Measurements from ENCODE around the gene WRAP73. TPM values are rescaled to one million over a fixed set of nuclear protein-coding genes. Genes with fewer than 3 reads are reported as not detected.

WRAP73 gene
- total RNA-seq, 1 experiment from 2014 or later = 51.4 TPM

DNA sequence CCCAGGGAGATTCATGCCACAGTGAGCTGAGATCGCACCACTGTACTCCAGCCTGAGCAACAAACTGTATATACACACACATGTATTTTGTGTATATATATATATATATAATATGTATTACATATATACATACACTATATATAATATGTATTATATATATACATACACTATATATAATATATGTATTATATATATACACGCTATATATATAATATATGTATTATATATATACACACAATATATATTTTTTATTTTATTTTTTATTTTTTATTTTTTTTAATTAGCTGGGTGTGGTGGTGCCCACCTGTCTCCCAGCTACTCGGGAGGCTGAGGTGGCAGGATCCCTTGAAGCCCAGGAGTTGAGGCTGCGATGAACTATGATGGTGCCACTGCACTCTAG is 11.7 kb upstream of the WRAP73 start (continued):
- TF ChIP-seq, protein P1, sequence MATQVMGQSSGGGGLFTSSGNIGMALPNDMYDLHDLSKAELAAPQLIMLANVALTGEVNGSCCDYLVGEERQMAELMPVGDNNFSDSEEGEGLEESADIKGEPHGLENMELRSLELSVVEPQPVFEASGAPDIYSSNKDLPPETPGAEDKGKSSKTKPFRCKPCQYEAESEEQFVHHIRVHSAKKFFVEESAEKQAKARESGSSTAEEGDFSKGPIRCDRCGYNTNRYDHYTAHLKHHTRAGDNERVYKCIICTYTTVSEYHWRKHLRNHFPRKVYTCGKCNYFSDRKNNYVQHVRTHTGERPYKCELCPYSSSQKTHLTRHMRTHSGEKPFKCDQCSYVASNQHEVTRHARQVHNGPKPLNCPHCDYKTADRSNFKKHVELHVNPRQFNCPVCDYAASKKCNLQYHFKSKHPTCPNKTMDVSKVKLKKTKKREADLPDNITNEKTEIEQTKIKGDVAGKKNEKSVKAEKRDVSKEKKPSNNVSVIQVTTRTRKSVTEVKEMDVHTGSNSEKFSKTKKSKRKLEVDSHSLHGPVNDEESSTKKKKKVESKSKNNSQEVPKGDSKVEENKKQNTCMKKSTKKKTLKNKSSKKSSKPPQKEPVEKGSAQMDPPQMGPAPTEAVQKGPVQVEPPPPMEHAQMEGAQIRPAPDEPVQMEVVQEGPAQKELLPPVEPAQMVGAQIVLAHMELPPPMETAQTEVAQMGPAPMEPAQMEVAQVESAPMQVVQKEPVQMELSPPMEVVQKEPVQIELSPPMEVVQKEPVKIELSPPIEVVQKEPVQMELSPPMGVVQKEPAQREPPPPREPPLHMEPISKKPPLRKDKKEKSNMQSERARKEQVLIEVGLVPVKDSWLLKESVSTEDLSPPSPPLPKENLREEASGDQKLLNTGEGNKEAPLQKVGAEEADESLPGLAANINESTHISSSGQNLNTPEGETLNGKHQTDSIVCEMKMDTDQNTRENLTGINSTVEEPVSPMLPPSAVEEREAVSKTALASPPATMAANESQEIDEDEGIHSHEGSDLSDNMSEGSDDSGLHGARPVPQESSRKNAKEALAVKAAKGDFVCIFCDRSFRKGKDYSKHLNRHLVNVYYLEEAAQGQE (IDR thresholded peaks at IDR 0.05; ENCODE audit: low read depth) = no peak
- no peak for TF ChIP-seq SRF (IDR thresholded peaks at IDR 0.05; ENCODE audit: low read depth)
- TF ChIP-seq ZNF274 (IDR thresholded peaks at IDR 0.05; ENCODE audit: low read depth, low read length) = no peak
- TF ChIP-seq CEBPB (IDR thresholded peaks at IDR 0.05; ENCODE audit: low read depth) = no peak

DNA sequence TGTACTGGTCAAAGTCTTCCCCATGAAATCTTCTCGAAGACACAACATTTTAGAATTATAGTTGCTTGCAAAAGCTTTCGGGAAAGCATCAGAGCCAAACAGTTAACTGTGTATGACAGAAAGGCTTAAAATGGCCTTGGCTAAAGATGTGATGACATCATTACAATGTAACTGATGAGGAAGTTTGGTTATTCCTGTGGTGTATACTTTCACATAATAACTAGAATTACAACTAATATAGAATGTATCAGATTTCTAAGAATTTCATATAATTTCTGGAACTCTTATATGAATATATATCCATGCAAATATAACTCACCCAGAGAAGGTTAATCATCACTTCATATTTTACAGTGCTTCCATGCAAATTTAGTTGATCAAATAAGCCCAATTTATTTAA is 10.8 kb upstream of the WRAP73 start:
- Histone ChIP-seq H3K4me3 (replicated peaks in 1 of 2; ENCODE audit: low read depth in 1 of 2, low read length in 2 of 2) (no peak overlapping the region), H3K36me3 (ENCODE audit: control insufficient read depth in 1 of 2, insufficient read depth in 2 of 2, low read length in 2 of 2) (no peaks in the 10 kb centered on the region), H3K79me2 (ENCODE audit: insufficient read depth, low read length) (peaks cover 78% of the 10 kb centered on the region), H3K4me2 (ENCODE audit: low read length) (no peak overlapping the region), H3K27ac (ENCODE audit: low read depth, low read length) (no peak overlapping the region), H3K9me3 (ENCODE audit: control insufficient read depth in 1 of 2, insufficient read depth in 1 of 2, low read depth in 1 of 2, low read length in 2 of 2) (no peaks in the 10 kb centered on the region), H3K27me3 (ENCODE audit: insufficient read depth, low read length) (no peaks in the 10 kb centered on the region), H4K20me1 (ENCODE audit: insufficient read depth) (peaks cover 5% of the 10 kb centered on the region; the same call in 1 of the 2 replicates), H3K9ac (ENCODE audit: low read length) (no peak overlapping the region), H3K4me1 (ENCODE audit: control insufficient read depth in 1 of 2, insufficient read depth in 2 of 2, low read length in 2 of 2) (no peaks in the 10 kb centered on the region; a peak in 1 of 4 replicates), H2AFZ (ENCODE audit: low read depth, low read length, poor library complexity, severe bottlenecking) (no peak overlapping the region), H3K9me2 (ENCODE audit: insufficient read depth) (no peaks in the 10 kb centered on the region)
- BruUV-seq (replicated peaks) = no TSS peak
- ChIA-PET RAD21 (ENCODE audit: low non-redundant PET in 1 of 2, low total read pairs in 2 of 2, uncharacterized antibody in 2 of 2, unreplicated experiment in 2 of 2) (no interaction called here), POLR2A (no interaction called here), CTCF (no interaction called here)
- ATAC-seq (no peak), DNase-seq (ENCODE audit: low read depth, low spot score) (no peak)
- intact Hi-C loops (cut with micrococcal nuclease) = no loop called here
- TF ChIP-seq, protein P2, sequence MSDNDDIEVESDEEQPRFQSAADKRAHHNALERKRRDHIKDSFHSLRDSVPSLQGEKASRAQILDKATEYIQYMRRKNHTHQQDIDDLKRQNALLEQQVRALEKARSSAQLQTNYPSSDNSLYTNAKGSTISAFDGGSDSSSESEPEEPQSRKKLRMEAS (IDR thresholded peaks at IDR 0.05) = no peak
- TF ChIP-seq RAD21 (IDR thresholded peaks at IDR 0.05; ENCODE audit: low read depth) (no peak), TCF7L2 (IDR thresholded peaks at IDR 0.05; ENCODE audit: borderline replicate concordance, extremely low read depth, insufficient read depth, insufficient read length) (no peak), POLR2A (IDR thresholded peaks at IDR 0.05; ENCODE audit: borderline replicate concordance, extremely low read depth, insufficient read depth, insufficient read length) (no peak), ELF1 (IDR thresholded peaks at IDR 0.05; ENCODE audit: borderline replicate concordance, low read depth) (no peak), YY1 (IDR thresholded peaks at IDR 0.05; ENCODE audit: extremely low read depth, insufficient replicate concordance, low read depth, low read length) (no peak), FOSL1 (IDR thresholded peaks at IDR 0.05; ENCODE audit: low read depth) (no peak), ZNF274 (IDR thresholded peaks at IDR 0.05; ENCODE audit: low read depth, low read length) (no peak), CEBPB (IDR thresholded peaks at IDR 0.05; ENCODE audit: low read depth) (no peak), SP1 (IDR thresholded peaks at IDR 0.05; ENCODE audit: low read depth) (no peak), SIN3A (IDR thresholded peaks at IDR 0.05; ENCODE audit: low read depth) (no peak), EZH2phosphoT487 (IDR thresholded peaks at IDR 0.05; ENCODE audit: borderline replicate concordance) (no peak), JUND (IDR thresholded peaks at IDR 0.05) (no peak), ZFX (IDR thresholded peaks at IDR 0.05) (no peak)
- TF ChIP-seq, protein P3, sequence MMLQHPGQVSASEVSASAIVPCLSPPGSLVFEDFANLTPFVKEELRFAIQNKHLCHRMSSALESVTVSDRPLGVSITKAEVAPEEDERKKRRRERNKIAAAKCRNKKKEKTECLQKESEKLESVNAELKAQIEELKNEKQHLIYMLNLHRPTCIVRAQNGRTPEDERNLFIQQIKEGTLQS (IDR thresholded peaks at IDR 0.05) = no peak
- TF ChIP-seq, protein P4, sequence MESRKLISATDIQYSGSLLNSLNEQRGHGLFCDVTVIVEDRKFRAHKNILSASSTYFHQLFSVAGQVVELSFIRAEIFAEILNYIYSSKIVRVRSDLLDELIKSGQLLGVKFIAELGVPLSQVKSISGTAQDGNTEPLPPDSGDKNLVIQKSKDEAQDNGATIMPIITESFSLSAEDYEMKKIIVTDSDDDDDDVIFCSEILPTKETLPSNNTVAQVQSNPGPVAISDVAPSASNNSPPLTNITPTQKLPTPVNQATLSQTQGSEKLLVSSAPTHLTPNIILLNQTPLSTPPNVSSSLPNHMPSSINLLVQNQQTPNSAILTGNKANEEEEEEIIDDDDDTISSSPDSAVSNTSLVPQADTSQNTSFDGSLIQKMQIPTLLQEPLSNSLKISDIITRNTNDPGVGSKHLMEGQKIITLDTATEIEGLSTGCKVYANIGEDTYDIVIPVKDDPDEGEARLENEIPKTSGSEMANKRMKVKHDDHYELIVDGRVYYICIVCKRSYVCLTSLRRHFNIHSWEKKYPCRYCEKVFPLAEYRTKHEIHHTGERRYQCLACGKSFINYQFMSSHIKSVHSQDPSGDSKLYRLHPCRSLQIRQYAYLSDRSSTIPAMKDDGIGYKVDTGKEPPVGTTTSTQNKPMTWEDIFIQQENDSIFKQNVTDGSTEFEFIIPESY (IDR thresholded peaks at IDR 0.05; ENCODE audit: extremely low read depth, insufficient replicate concordance, low read length) = no peak
